GM12891 (cell line): ENCODE results near the gene CFAP97D2.
A peak's percentile ranks its signal among the peaks of the same experiment; 100 is the strongest.

ENCODE experiments used
- DNase-seq: peaks from one replicate; pipeline ENCODE4 v3.0.0; 2011; ENCODE audit warnings: low spot score; ENCODE audit not compliant: insufficient read length
- FAIRE-seq: peaks from 2 replicates; lab custom pipeline; 2011; peaks lifted over from hg19 to GRCh38; lab: Jason Lieb, UNC
- PAX5 ChIP-seq: IDR thresholded peaks from 2 replicates; pipeline ENCODE4 v1.6.1; 2011; ENCODE audit warnings: low read length, moderate library complexity, mild to moderate bottlenecking; ENCODE audit not compliant: insufficient read depth, severe bottlenecking
- POLR2A ChIP-seq: IDR thresholded peaks from 2 replicates; pipeline ENCODE4 v1.6.1; 2011; ENCODE audit warnings: low read depth, low read length, control low read depth
- POLR2AphosphoS5 ChIP-seq: IDR thresholded peaks from 2 replicates; pipeline ENCODE4 v1.6.1; 2011; ENCODE audit warnings: low read depth, low read length, control low read depth
- POU2F2 ChIP-seq: IDR thresholded peaks from 2 replicates; pipeline ENCODE4 v1.6.1; 2011; ENCODE audit warnings: low read depth, mild to moderate bottlenecking, control low read depth, low read length, moderate library complexity
- SPI1 ChIP-seq: IDR thresholded peaks from 2 replicates; pipeline ENCODE4 v1.6.1; 2011; ENCODE audit warnings: low read depth, low read length, control low read depth
- TAF1 ChIP-seq: IDR thresholded peaks from 2 replicates; pipeline ENCODE4 v1.6.1; 2011; ENCODE audit warnings: low read depth, low read length, control low read depth

Gene CFAP97D2

GRCh38 chr13:114231886-114232285 is 52.8 kb downstream of the CFAP97D2 start:
- no peak for FAIRE-seq
- no peak for DNase-seq
- no peak for TF ChIP-seq POLR2AphosphoS5
- TF ChIP-seq PAX5, result no peak
- TF ChIP-seq POU2F2, result no peak
- TF ChIP-seq SPI1, result no peak

DNA sequence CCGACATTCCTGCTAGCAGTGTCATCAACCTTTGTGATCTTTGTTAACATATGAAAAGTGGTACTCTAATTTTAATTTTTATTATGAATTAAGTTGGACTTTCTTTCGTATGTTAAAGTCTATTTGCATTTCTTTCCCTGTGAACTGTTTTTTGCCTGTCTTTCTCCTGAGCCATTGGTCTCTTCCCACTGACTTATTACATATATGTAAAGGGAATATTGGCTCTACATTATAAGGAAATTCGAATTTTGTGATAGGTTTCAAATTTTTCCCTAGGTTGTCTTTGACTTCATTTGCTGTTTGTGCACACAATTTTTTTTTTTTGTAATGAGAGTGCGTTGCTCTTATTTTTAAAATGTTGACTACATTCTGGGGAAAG is 55.2 kb downstream of the CFAP97D2 start:
- no peak for FAIRE-seq
- TF ChIP-seq PAX5, result no peak
- no peak for TF ChIP-seq TAF1
- no peak for TF ChIP-seq POU2F2
- TF ChIP-seq POLR2A, result no peak
- no peak for TF ChIP-seq SPI1
- TF ChIP-seq POLR2AphosphoS5, result no peak
- DNase-seq, result no peak

DNA sequence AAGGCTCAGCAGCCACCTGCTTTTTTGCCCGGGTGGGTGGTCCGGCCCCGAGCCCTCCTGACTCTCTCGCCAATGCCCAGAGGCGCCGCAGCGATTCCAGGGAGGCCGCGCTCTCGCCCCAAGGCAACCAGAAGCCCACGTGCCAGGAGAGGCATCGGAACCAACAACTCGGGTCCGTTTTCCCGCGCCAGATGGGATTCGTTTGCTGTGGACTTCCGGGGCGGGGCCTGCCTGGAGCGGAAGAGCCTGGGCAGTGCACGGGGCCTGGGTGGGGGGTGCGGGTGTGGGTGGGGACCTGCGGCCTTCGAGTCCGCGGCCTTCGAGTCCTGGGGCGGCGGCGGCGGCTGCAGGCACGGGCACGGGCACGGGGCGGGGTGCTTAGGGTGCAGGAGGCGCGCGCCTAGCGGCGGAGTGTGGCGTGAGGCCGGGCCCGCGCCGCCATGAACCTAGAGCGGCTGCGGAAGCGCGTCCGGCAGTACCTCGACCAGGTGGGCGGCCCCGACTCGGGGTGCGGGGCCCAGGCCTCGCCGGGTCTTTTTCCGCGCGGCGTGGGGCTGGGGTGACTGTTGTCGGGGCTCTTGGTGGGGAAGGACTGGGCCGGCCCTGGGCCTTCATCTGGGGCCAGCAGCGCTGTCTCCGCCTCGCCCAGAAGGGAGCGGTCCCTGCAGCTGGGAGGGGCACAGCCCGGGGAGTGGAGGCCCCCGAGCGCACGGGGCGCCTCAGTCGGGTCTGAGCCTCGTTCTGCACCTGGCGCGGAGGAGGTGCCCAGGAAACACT is 55.8 kb downstream of the CFAP97D2 start, which contains the start of gene CDC16:
Gene CDC16, plus strand, starts transcription at position 253 of the 777 bp plus-strand sequence. Its CDS starts 188 bp downstream, at position 441.
- peak; percentile 95 for FAIRE-seq
- TF ChIP-seq TAF1 (peak; percentile 22; the same call in 1 of the 2 replicates), POLR2AphosphoS5 (peak; percentile 29; the same call in 1 of the 2 replicates), POU2F2 (no peak), PAX5 (no peak), POLR2A (peak; percentile 70), SPI1 (no peak)
- DNase-seq, result peak; percentile 94

GRCh38 chr13:114235697-114236096 is 56.6 kb downstream of the CFAP97D2 start:
- TF ChIP-seq SPI1, result no peak
- no peak for TF ChIP-seq PAX5
- no peak for TF ChIP-seq POU2F2
- no peak for TF ChIP-seq TAF1
- no peak for TF ChIP-seq POLR2A
- TF ChIP-seq POLR2AphosphoS5, result no peak
- FAIRE-seq, result no peak
- no peak for DNase-seq

GRCh38 chr13:114236227-114236626 is 57.2 kb downstream of the CFAP97D2 start:
- FAIRE-seq (no peak), DNase-seq (no peak)
- no peak for TF ChIP-seq PAX5
- TF ChIP-seq POU2F2, result no peak
- no peak for TF ChIP-seq POLR2AphosphoS5
- no peak for TF ChIP-seq SPI1
- no peak for TF ChIP-seq TAF1
- no peak for TF ChIP-seq POLR2A

GRCh38 chr13:114237415-114238112 is 58.5 kb downstream of the CFAP97D2 start:
- TF ChIP-seq TAF1 (no peak), PAX5 (no peak), POLR2A (no peak), POU2F2 (no peak), POLR2AphosphoS5 (no peak), SPI1 (no peak)
- DNase-seq, result no peak
- FAIRE-seq, result no peak

- FAIRE-seq, result no peak
- TF ChIP-seq POU2F2, result no peak
- no peak for TF ChIP-seq PAX5
- TF ChIP-seq SPI1, result no peak
- TF ChIP-seq POLR2A, result no peak
- TF ChIP-seq POLR2AphosphoS5, result no peak
- no peak for TF ChIP-seq TAF1
- no peak for DNase-seq
These were observed 62.9 kb downstream of the CFAP97D2 start for GRCh38 chr13:114241918-114242317.

GRCh38 chr13:114243971-114244370 is 64.9 kb downstream of the CFAP97D2 start:
- no peak for TF ChIP-seq PAX5
- no peak for TF ChIP-seq POLR2AphosphoS5
- no peak for TF ChIP-seq SPI1
- TF ChIP-seq POU2F2, result no peak
- no peak for TF ChIP-seq POLR2A
- no peak for TF ChIP-seq TAF1

DNA sequence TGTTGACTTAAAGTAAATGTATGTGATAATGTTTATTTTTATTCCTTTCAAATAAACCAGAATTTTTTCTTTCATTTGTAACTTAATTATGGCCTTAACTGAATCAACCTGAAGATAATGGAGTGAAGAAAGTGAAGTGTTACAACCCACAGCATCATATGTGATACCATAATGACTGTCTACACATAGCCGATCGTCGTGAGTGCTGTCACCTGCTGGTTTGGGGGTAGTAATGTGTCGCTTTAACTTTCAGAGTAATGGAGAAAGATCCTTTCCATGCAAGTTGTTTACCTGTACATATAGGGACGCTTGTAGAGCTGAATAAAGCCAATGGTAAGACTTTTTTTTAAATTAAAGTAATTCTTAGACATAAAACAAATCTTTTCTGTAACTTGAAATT is 65.6 kb downstream of the CFAP97D2 start:
- TF ChIP-seq POU2F2 (no peak), POLR2AphosphoS5 (no peak)
- FAIRE-seq (no peak), DNase-seq (no peak)

More at GRCh38 chr13:114243971-114244370, 64.9 kb downstream of the CFAP97D2 start:
- no peak for FAIRE-seq
- DNase-seq, result no peak

- TF ChIP-seq PAX5, result no peak
- no peak for TF ChIP-seq POU2F2
- no peak for TF ChIP-seq TAF1
- no peak for TF ChIP-seq POLR2AphosphoS5
- TF ChIP-seq POLR2A, result no peak
- TF ChIP-seq SPI1, result no peak
- no peak for FAIRE-seq
- DNase-seq, result no peak
These were observed 69.0 kb downstream of the CFAP97D2 start for GRCh38 chr13:114248011-114248410.
